ENCODE results near the gene MAN2A1.

MAN2A1 gene

DNA sequence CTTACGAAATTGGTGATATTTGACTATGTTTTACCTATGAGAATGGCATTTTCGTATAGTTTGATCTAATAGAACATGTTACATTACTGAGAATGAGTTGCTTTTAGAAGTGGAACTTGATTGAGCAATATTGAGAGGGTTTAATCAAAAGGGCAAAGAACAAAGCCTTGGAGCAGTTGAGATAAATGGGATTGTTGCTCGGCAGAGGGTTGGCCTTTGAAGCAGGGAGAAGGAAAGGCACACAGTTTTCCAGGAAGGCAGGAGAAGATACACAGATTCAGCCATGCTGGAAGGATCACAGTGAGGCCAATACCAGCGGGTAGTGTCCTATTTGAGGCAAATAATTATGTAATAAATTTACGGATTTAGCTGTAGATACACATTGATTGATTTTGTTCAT, 19.5 kb downstream of the MAN2A1 start:
- no peak for DNase-seq

DNA sequence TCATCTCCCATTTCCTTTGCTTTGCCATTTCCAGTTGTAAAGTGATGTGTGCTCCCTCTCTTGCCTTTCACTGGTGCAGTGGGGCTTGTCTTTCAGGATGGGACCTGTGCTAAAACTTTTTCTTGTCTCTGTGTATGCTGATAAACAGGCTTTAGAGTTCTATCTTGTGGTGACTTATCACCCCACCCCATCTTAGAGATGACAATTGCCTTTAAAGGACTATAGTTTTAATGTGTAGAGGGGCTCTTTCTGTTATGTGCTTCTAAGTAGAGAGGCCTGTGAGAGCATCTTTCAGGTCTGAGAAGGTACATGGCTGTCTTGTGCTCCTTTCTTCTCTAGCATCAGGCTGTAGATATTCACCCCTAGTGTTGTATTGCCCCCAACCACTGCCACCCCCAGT, 21.9 kb downstream of the MAN2A1 start:
- DNase-seq = no peak

DNA sequence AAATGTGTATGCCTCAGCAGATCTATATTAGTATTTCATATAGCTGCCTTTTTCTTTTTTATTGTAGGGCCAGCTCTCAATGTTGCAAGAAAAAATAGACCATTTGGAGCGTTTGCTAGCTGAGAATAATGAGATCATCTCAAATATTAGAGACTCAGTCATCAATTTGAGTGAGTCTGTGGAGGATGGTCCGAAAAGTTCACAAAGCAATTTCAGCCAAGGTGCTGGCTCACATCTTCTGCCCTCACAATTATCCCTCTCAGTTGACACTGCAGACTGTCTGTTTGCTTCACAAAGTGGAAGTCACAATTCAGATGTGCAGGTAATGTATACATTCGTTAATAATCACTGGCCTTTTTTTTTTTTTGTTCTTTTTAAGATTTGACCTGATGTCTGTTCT, 23.7 kb downstream of the MAN2A1 start:
- DNase-seq = no peak

DNA sequence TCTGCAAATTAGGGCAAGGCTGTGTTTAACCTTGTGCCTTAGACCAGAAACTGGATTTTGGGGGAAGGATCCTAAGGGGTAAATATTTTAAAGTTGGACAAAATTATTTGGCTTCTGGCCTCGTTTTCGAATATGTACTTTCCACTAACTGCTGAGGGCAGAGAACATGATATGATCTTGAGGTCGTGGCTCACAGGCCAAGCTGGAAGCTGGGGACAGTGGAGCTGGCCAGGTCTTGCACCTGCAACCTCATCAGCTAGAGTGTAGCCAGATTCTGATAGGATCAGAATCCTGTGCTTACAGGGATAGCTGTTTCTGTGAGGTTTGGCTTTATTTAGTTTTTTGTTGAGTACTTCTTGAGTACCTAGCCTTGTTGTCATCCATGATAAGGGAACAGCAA, 24.9 kb downstream of the MAN2A1 start:
- DNase-seq = no peak

DNA sequence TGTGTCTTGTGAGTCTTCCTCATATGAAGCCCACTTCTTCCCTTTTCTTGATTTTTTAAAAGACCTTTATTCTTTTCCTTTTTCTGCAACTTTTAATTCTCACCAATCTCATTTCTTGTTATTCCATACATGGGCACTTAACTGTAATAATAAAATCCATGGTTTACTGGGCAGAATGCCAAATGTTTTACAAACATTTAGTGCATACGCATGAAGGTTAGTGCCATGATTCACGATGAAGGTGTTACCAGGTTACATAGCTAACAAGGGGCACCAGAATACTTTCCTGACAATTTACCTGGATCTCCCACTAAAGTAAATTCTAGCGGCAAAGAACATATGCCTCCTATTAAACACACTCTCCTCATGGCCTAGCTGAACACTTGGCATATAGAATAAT, 28.5 kb downstream of the MAN2A1 start:
- DNase-seq = no peak

DNA sequence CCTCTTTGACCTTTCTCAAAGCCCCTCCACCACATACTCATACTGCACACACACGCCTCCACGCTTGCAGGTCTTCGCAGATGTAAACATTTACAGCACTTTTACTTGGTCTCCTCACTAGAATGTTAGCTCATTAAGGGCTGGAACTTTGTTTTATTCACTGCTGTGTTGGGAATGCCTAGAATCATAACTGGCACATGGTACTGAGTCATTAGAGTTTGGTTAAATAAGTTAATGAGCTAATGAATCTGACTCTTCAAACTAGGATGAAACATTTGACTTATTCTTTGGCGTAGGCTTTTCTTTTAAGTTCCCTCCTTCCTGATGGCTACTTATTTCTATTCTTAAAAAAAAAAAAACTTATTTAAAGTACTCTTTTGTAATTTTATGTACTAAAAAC, 28.9 kb downstream of the MAN2A1 start:
- DNase-seq = no peak

DNA sequence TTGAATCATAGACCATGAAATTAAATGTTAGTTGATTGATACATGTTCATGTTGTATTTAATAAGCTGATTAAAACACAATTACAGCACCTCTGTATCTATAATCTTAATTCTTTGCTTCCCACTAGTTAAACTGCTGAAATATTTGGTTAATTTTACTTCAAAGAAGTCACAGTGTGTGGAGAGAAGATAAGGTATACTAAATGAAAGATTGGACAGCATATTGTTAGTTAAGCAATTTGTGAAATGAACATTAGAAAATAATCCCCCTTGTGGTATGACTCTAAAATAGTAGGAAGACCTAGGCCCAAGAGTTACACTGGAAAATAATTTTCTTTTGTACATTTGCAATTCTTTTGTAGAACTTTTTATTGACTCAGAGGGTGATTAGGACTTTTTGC, 30.3 kb downstream of the MAN2A1 start:
- DNase-seq = no peak

DNA sequence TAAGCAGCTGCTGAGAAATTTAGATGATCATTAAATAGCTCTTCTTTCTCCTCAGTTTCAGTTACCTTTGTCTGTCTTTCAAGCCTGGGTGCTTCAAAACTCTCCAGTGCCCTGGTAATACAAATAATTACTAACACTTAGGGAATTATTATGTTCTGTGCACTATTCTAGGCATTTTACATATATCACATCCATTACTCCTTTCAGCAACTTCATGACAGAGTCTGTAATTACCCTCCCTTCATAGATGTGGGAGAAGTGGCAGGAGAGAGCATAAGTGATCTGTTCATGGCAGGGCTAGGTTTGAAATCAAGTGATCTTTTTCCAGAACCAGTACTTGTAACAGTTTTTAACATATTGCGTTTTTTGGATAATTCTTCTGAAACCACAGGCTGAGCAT, 32.0 kb downstream of the MAN2A1 start:
- DNase-seq = no peak

DNA sequence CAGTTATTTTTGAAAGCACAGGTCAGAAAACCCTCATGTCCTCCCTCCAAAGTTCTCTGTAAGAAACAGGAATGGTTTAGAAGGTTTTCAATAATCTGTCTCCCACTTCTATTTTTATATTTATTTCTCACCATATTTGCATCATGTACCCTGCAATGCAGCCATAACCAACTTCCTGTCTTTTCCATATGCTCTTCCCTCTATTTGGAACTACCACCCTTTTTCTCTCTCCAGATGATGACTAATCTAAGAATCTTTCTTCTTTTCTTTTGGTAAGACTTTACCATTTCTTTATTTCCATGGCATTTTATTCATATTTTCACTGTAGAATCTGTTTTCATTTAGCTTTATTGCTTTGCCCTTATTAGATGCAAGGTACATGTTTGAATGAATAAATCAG, 33.9 kb downstream of the MAN2A1 start:
- DNase-seq = no peak

DNA sequence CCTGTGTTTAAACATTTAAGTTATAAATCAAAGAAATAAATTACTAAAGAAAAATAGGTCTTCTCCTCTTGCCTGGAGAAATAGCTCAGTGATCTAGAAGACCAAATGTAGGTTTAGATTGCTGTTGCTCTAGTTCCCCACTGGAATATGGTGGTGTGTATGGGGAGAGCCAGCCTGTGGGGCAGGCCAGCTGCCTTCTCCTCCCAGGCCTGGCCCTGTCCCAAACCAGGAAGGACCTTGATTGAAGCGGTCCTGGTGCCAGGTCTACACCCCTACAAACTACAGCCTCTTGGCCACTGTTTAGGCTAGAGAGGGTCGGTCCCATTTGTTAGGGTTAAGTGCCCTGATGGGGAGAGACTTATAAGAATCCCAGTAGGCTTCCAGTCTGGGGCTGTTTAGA, 35.4 kb downstream of the MAN2A1 start:
- DNase-seq = no peak

DNA sequence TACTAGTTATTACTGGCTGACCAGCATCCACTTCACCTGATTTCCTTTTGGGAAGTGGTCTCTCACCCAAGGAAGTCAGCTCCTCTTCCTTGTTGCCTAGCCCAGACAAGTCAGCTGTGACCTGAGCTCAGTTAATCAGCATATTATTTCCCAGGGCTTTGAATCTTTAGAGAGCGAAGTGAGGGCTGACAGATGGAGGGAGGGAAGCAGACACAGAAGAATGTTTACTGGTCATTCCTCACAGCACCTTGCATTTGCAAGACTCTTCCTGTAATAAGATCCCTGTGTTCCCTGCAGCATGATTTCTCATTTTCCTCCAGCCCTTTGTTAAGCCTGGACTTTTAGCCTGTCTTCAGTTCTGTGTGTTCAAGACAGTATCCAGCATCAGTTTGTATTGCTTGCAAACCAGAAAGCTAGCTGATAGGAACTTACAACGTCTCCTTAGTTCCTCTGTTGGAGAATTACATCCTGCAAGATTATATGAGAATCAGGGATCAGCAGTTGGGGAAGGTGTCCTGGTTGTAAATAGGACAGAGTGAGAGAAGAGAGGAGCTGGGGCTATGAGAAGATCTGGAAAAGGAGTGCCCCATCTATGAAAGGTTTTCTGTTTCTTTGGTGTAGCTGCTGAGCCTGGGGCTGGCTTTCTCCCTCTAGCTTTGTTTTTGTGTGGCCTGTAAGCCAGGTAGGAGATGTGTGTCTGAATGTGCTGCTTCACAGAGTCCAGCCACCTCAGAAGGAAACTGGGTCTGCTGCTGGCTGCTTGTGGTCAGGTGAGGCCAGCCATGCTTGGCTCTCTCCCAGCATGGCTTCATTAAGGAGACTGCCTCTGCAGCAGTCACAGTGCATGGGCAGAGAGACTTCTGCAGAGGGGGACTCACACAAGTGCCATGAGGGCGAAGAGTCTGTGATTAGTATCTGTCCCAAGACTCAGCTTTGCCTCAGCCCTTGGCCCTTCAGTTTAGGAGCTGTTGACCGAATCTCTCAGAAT, 50.3 kb downstream of the MAN2A1 start:
- no peak for DNase-seq

DNA sequence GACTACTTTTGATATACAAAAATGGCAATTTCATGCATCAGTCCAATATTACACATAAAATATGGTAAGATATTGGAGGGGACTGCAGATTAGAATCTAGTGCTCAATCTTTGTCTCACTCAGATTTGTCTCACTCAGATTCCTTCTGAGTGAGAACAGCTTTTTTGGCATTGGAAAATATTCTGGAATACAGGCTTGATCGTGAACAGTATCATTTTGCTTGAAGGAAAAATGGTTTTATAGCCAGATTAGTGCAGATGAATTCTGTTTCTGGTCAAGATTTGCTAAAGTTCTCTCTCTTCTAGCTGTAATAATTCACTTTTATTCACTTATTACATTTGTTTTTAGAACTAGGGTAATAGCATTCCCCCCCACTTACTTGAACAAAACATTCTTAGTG, 51.2 kb downstream of the MAN2A1 start:
- DNase-seq = no peak

DNA sequence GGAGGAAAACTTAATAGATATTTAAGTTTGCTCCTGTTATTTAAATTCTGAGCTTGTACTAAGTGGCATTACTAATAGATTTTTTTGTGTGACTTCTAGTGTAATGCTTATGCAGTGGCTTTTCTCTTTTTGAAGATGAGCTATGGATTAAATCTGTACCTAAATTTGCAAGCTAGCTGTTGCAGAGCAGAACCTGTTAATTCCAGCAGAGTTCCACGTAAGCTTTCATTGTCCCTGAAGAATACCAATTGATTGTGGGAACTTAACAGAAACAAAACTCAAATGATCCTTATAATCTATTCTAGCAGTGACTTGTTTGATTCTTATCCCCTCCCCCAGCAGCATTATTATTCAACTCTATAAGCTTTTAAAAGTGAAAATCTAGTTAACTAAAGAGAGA, 51.7 kb downstream of the MAN2A1 start:
- DNase-seq = no peak

DNA sequence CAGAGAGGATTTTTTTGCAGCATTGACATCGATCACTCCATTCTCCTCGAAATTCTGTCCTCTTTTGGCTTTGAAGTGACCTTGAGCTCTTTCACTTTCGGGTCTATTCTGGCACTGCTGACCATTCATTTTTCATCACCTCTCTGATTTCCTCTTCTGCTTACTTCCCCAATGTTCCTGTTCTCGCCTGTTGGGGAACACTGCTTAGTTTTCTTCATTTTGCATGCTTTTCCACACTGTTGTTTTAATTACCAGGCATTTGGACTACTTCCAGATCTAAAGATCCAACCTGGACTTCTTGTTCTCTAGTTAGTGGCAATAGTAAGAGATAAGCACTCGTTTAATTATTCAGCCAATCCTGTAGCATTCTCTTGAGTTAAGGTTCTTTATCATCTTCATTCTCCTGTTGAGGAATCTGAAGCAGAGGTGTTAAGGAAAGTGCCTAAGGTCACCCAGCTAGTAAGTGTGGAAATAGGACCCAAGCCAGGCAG, 53.4 kb downstream of the MAN2A1 start:
- no peak for DNase-seq

DNA sequence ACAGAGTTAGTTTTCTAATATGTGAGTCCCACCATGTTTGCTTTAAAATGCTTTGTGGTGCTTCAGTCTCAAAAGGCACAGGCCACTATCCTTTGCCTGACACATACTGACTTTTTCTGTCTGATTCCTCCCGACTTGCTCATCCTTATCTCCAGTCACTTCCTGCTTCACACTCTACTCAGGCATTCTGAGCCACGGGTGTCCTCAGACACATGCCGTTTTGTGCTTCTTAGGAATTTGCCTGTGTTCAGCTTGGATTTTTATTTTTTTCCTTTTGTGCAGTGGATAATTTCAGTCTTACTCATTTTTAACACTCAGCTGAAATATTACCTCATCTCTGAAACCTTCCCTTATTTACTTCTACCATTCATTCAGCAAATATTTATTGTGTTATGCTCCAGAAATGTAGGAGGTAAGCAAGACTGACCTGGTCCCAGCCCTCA, 54.1 kb downstream of the MAN2A1 start:
- no peak for DNase-seq

DNA sequence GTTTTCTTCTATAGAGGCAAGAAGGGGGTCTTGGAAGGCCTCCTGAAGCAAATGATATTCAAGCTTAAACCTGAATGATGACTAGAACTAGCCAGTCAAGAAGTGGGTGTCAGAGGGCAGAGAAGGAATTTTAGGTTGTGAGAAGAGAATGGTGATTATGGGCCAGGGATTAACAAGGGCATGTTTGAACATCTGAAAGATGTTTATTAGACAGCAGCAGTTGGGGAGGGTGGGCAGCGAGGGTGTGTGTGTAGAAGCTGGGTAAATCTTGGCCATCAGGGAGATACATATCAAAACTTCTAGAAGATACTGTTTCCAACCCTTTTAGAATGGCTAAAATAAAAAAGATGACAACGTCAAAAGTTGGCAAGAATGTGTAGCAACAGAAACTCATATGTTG, 54.5 kb downstream of the MAN2A1 start:
- DNase-seq = no peak

DNA sequence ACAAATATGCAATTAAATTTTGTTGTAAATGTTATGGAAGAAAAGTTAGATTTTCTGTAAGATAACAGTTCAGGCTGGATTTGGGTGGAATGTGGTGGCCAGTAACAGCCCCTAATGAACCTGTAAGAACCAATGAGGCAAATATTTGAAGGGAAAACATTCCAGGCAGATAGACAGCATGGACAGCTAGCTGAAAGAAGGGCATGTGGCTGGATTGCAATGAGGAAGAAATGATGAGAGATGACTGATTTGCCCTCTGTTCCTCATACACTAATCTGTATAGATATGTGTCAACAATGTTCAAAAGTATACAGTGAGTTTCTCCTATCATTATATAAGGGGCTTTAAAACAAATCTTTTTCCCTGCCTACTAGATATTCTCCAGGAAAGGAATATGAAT, 58.8 kb downstream of the MAN2A1 start:
- DNase-seq = no peak

DNA sequence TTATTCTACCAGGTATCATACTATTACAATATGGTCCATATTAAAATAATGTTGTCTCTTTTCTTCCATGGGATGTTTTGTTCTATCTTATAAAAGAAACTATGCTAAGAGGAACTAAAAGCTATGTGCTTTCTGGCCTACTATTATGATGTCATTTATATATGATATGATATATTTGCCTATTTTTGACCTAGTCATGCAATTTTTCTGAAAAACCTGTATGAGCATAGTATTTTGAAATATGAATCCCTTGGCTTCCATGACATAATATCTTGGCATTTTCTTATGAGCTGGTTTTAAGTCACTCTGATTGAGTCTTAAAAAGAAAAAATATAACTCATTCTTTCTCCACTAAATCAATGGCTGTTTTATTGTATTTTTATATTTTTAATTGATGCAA, 60.7 kb downstream of the MAN2A1 start:
- no peak for DNase-seq

DNA sequence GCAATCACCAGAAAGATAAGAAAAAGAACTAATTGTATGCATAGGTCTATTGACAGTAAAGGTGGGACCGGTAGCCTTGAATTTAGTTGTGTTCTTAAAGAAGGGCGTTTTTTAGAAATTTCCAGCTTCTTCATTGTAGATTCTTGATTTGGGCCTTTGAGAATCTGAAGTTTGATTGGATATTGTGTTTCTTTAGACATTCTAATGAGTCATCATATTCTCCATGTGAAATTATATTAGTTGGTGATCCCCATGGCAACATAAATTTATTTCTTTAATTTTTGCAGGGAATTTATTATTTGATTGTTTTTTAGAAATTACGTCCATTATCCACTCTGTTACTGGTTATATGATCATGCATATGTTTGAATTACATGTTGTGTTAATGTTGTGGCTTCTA, 63.6 kb downstream of the MAN2A1 start:
- DNase-seq = no peak

DNA sequence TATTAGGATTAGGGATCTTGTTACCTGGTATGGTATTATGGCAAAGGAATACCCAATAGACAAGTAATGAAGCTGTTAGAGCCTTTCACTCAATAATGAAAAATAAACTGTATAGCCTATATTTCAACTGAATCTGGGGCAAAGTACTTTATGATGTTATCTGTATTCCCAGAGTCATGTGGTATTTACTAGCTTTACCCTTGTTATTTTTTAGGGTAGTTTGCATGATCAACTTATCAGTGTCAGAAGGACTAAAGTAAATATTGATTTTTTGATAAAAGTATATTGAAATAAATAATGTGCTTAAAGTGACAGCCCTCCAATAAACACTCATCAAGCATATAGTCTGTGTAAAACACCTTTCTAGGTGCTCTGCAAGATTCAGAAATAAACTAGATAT, 64.6 kb downstream of the MAN2A1 start:
- no peak for DNase-seq

DNA sequence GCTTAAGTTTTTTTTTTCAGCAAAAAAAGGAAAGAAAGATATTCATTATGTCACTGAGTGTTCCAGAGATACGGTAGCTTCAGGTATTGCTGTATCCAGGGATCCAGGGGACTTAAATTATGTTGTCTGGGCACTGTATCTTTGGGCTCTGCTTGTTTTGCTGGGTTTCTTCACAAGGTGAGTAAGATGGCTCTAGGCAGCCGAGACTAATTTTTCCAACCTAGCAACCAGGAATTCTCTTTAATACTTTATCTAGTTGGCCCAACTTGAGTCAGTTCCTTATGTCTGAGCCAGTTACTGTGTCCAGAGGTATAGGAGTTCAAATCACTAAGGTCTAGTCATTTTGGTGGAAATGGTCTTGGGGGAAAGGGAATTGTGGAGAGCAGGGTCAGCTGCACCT, 66.0 kb downstream of the MAN2A1 start:
- DNase-seq = no peak

DNA sequence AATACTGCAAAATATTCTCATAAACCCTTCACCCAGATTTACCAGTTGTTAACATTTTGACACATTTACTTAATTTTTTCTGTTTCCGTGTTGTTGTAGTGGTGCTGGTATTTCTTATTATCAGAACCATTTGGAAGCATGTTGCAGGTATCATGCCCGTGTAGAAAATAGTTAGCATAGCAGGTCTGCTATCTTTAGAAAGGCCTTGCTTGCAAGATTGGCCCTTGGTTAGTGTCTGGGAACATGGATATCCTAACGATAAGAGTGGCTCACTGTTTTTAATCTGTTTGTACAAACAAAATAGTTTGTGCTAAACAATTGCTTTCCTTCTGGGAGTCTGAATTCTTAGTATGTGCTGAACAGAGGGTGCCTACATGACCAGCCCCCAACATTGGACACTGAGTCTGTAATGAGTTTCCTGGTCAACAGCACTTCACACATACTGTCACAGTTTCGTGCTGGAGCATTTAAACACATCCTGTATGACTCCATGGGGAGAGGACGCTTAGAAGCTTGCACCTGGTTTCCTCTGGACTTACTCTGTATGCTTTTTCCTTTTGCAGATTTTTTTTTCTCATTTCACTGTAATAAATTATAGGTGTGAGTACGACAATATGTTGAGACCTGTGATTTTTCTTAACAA, 66.9 kb downstream of the MAN2A1 start:
- no peak for DNase-seq

DNA sequence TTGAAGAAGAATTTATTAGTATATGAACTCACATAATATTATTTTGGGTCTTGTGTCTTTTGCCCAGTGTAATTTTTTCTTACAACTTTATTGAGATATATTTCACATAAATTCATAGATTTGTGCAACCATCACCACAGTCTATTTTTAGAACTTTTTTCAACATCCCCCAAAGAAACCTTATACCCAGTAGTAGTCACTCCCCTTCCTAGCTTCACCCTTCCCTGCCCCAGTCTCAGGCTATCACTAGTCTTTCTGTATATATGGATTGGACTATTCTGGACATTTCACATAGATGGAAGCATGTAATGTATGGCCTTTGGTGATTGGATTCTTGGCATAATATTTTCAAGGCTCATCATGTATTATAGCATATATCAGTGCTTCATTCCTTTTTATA, 67.8 kb downstream of the MAN2A1 start:
- no peak for DNase-seq

DNA sequence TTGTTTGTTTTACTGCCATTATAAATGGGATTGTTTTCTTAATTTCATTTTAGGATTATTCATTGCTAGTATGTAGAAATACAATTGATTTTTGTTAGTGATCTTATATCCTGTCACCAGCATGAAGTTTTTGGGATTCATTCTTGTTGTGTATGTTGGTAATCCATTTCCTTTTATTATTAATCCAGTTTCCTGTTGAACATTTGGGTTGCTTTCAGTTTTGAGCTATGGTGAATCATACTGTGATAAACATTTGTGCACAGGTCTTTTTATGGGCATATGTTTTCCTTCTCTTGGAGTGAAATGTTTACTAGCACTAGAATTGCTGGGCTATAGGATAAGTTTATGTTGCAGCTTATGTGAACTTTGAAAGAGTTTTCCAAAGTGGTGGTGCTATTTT, 69.6 kb downstream of the MAN2A1 start:
- no peak for DNase-seq

Data from NCI-H2081 treated with DMSO at 0.1 percent for 48 hours (cell line).